DOHH2 (cell line): ENCODE measurements around the gene CBFB.

Experiments used
- H3F3A ChIP-seq: fragments of 200-600 bp; sonication (generic), shearing (Covaris generic); 2 replicates; pipeline ENCODE4 v1.6.0; 2016; ENCODE audit warnings: antibody characterized with exemption, mild to moderate bottlenecking; ENCODE audit not compliant: control insufficient read depth, insufficient read depth
- H3K27ac ChIP-seq: fragments of 200-600 bp; sonication (generic); 2 replicates; pipeline ENCODE4 v1.5.1; 2014; ENCODE audit warnings: low read depth, mild to moderate bottlenecking, low read length, moderate library complexity
- H3K27me3 ChIP-seq: fragments of 200-600 bp; sonication (generic); 2 replicates; pipeline ENCODE4 v1.6.1; 2014; ENCODE audit warnings: mild to moderate bottlenecking, low read length, mixed read lengths; ENCODE audit not compliant: control insufficient read depth
- H3K36me3 ChIP-seq: fragments of 200-600 bp; sonication (generic); 2 replicates; pipeline ENCODE4 v1.6.1; 2014; ENCODE audit warnings: mild to moderate bottlenecking, low read length, moderate library complexity, mixed read lengths; ENCODE audit not compliant: control insufficient read depth
- H3K4me1 ChIP-seq: fragments of 200-600 bp; sonication (generic); 2 replicates; pipeline ENCODE4 v1.6.1; 2014; ENCODE audit warnings: mild to moderate bottlenecking, low read length, mixed read lengths; ENCODE audit not compliant: control insufficient read depth
- H3K4me2 ChIP-seq: fragments of 200-600 bp; sonication (generic); 2 replicates; pipeline ENCODE4 v1.6.0; 2014; ENCODE audit warnings: mild to moderate bottlenecking, low read length, moderate library complexity
- H3K4me3 ChIP-seq: fragments of 200-600 bp; sonication (generic); 2 replicates; pipeline ENCODE4 v1.5.1; 2014; ENCODE audit warnings: mild to moderate bottlenecking, low read length, mixed read lengths
- H3K79me2 ChIP-seq: fragments of 200-600 bp; sonication (generic); 2 replicates; pipeline ENCODE4 v1.6.1; 2014; ENCODE audit warnings: mild to moderate bottlenecking, low read length, mixed read lengths; ENCODE audit not compliant: control insufficient read depth
- H3K9me2 ChIP-seq: fragments of 200-600 bp; sonication (generic); replicated peaks from 2 replicates; pipeline ENCODE4 v1.6.1; 2014; ENCODE audit warnings: mild to moderate bottlenecking, low read length, mixed read lengths; ENCODE audit not compliant: control insufficient read depth
- H3K9me3 ChIP-seq: fragments of 200-600 bp; sonication (generic); 2 replicates; pipeline ENCODE4 v1.6.1; 2014; ENCODE audit warnings: antibody characterized with exemption, low read length, mixed read lengths; ENCODE audit not compliant: control insufficient read depth, insufficient read depth
- H4K20me1 ChIP-seq: fragments of 200-600 bp; sonication (generic); 2 replicates; pipeline ENCODE4 v1.6.0; 2014; ENCODE audit warnings: low read depth, mild to moderate bottlenecking, antibody characterized with exemption, low read length, moderate library complexity; ENCODE audit not compliant: control insufficient read depth, insufficient read depth
- EZH2phosphoT487 ChIP-seq: fragments of 200-600 bp; sonication (generic); IDR thresholded peaks from 2 replicates; pipeline ENCODE4 v1.6.1; 2017; ENCODE audit warnings: borderline replicate concordance, mild to moderate bottlenecking, antibody characterized with exemption, low read length, moderate library complexity, mixed read lengths
- TF ChIP-seq, protein P1 (sequence below): fragments of 200-600 bp; sonication (generic); IDR thresholded peaks from one replicate; pipeline ENCODE4 v1.5.1; 2014; ENCODE audit warnings: antibody characterized with exemption, mild to moderate bottlenecking, low read depth, low read length; ENCODE audit not compliant: poor library complexity, severe bottlenecking

The CBFB gene

DNA sequence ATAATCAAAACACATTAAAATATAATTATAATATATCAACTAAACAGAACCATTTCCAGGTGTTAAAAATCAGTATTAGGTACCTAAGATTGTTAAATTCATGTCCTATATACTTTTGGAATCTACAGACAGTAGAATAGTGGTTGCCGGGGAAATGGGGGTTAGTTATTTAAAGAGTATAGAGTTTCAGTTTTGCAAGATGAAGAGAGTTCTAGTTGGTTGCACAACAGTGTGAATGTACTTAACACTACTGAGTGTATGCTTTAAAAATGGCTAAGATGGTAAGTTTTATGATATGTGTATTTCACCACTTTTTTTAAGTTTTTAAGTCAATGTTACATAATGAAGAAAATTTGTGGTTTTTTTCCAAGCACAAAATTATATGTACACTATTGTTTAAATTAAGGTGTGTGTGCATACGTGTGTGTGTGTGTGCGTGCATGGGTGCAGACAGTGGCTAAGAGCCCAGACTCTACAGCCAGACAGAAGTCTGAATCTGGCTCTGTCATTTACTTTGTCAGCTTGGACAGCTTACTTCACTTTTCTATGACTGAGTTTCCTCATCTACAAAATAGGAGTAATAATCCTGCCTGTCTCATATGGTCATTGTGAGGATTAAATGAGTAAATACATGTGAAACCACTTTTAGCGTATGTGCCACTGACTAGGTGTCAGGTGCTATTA is 55.5 kb downstream of the CBFB start:
- Histone ChIP-seq H3K27me3 (no peaks in the 10 kb centered on the region), H3K36me3 (peaks cover 21% of the 10 kb centered on the region), H3K9me2 (no peaks in the 10 kb centered on the region), H3K4me2 (no peak overlapping the region), H3K9me3 (no peaks in the 10 kb centered on the region), H3K79me2 (no peaks in the 10 kb centered on the region), H3K4me3 (no peak overlapping the region), H3F3A (no peaks in the 10 kb centered on the region; the same call in 1 of the 2 replicates), H3K4me1 (peaks cover 6% of the 10 kb centered on the region; the same call in 1 of the 2 replicates), H4K20me1 (no peaks in the 10 kb centered on the region), H3K27ac (no peak overlapping the region)
- no peak for TF ChIP-seq EZH2phosphoT487
- TF ChIP-seq, protein P1, sequence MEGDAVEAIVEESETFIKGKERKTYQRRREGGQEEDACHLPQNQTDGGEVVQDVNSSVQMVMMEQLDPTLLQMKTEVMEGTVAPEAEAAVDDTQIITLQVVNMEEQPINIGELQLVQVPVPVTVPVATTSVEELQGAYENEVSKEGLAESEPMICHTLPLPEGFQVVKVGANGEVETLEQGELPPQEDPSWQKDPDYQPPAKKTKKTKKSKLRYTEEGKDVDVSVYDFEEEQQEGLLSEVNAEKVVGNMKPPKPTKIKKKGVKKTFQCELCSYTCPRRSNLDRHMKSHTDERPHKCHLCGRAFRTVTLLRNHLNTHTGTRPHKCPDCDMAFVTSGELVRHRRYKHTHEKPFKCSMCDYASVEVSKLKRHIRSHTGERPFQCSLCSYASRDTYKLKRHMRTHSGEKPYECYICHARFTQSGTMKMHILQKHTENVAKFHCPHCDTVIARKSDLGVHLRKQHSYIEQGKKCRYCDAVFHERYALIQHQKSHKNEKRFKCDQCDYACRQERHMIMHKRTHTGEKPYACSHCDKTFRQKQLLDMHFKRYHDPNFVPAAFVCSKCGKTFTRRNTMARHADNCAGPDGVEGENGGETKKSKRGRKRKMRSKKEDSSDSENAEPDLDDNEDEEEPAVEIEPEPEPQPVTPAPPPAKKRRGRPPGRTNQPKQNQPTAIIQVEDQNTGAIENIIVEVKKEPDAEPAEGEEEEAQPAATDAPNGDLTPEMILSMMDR = no peak

DNA sequence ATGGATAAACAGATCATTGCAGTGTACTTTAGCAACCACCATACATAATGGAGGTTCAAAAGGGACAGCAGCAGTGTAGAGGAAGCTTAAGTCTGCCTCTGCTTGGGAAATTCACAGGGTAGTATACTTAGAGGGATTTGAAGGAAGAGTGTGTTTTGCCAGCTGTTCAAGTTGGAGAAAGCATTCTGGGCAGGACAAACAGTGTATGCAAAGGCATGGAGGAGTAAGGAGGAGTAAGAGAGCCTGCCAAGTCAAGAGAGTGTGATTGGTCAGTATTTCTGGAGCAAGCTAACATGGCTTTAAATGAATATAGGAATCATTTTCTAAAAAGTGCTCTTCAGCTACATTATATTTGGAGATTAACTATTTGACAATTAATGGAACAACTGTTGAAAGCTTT is 57.9 kb downstream of the CBFB start:
- H3K27ac ChIP-seq = no peak overlapping the region
- H3K4me1 ChIP-seq = peaks cover 6% of the 10 kb centered on the region; the same call in 1 of the 2 replicates
- no peaks in the 10 kb centered on the region for H3K9me2 ChIP-seq
- H3K9me3 ChIP-seq = no peaks in the 10 kb centered on the region
- no peak overlapping the region for H3K4me2 ChIP-seq
- no peak for TF ChIP-seq EZH2phosphoT487
- TF ChIP-seq, protein P1 = no peak
- 0 out of 2 replicates have a peak, but pooled peaks cover 4% of the 10 kb centered on the region for H3K79me2 ChIP-seq
- no peak overlapping the region for H3K4me3 ChIP-seq
- H3F3A ChIP-seq = peaks cover 4% of the 10 kb centered on the region; the same call in 1 of the 2 replicates
- no peaks in the 10 kb centered on the region for H3K27me3 ChIP-seq
- H4K20me1 ChIP-seq = no peaks in the 10 kb centered on the region
- H3K36me3 ChIP-seq = peaks cover 18% of the 10 kb centered on the region

DNA sequence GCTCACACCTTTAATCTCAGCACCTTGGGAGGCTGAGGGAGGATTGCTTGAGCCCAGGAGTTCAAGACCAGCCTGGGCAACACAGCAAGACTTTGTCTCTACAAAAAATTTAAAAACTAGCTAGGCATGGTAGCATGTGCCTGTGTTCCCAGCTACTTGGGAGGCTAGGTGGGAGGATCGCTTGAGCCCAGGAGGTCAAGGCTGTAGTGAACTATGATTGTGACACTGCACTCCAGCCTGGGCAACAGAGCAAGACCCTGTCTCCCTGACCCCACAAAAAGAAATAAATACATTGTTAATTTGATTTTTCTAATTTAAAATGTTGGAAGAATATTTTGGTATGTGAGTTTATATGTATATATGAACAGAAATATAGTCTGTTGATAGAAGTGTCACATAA is 58.3 kb downstream of the CBFB start:
- H3K4me3 ChIP-seq = no peak overlapping the region
- H3K9me3 ChIP-seq = no peaks in the 10 kb centered on the region
- peaks cover 6% of the 10 kb centered on the region; the same call in 1 of the 2 replicates for H3K4me1 ChIP-seq
- no peaks in the 10 kb centered on the region for H3K27me3 ChIP-seq
- H3K79me2 ChIP-seq = 0 out of 2 replicates have a peak, but pooled peaks cover 4% of the 10 kb centered on the region
- H4K20me1 ChIP-seq = no peaks in the 10 kb centered on the region
- TF ChIP-seq, protein P1 = no peak
- TF ChIP-seq EZH2phosphoT487 = no peak
- H3K36me3 ChIP-seq = peaks cover 22% of the 10 kb centered on the region
- H3K27ac ChIP-seq = no peak overlapping the region
- no peaks in the 10 kb centered on the region for H3K9me2 ChIP-seq
- no peak overlapping the region for H3K4me2 ChIP-seq
- peaks cover 4% of the 10 kb centered on the region; the same call in 1 of the 2 replicates for H3F3A ChIP-seq
